ENCODE results near the gene SNTA1. TPM values are rescaled to one million over a fixed set of nuclear protein-coding genes. Genes with fewer than 3 reads are reported as not detected.

The SNTA1 gene
- 100 to 1,000 TPM; 198 to 320 (median 219) TPM for total RNA-seq

- in situ Hi-C loops (cut with MboI; ENCODE audit: low sequenced_read_pairs in 4 of 4) = no loop called here
- peak within 1 kb of the TSS; percentile 97 to 98 (median 98) for H3K27ac ChIP-seq
- H3K4me1 ChIP-seq = peaks cover 34 to 44% of the 10 kb centered on the region in 2 donors
- DNase-seq (peak; percentile 96 to 98), ATAC-seq (peak; percentile 70)
- TF ChIP-seq CTCF (IDR thresholded peaks at IDR 0.05 in 4 of 5, conservative IDR thresholded peaks at IDR 0.05 in 1 of 5) = peak in 1 of 5 experiments; percentile 4
- peak; percentile 94 to 95 for TF ChIP-seq POLR2A (IDR thresholded peaks at IDR 0.05)
- no peaks in the 10 kb centered on the region for H3K36me3 ChIP-seq
- no peaks in the 10 kb centered on the region for H3K9me3 ChIP-seq
- H3K4me3 ChIP-seq = peak within 1 kb of the TSS; percentile 71 to 98 (median 78)
- intact Hi-C loops (cut with DNase I; ENCODE audit: low total_unique reads) = loop anchor here (1.0 to 2.0 kb wide), 2 partner anchors 42 to 45 kb away; partner anchors contain the start of gene CDK5RAP1
- no peaks in the 10 kb centered on the region for H3K27me3 ChIP-seq
Observed at GRCh38 chr20:33443512-33444239, at the start of gene SNTA1. TSS of gene SNTA1 (minus strand) at chr20:33443763. CDS start at chr20:33443620, 143 bp downstream.

GRCh38 chr20:33490934-33491656 is 47.5 kb upstream of the SNTA1 start:
- Histone ChIP-seq H3K4me3 (peak overlapping the region; percentile 64 to 90 (median 89)), H3K36me3 (no peaks in the 10 kb centered on the region), H3K9me3 (no peaks in the 10 kb centered on the region), H3K27me3 (no peaks in the 10 kb centered on the region), H3K4me1 (peaks cover 12 to 13% of the 10 kb centered on the region in 2 donors), H3K27ac (peak overlapping the region; percentile 90 to 98 (median 96))
- no peak for DNase-seq
- in situ Hi-C loops (cut with MboI; ENCODE audit: low sequenced_read_pairs in 4 of 4) (no loop called here), intact Hi-C loops (cut with DNase I; ENCODE audit: low total_unique reads) (no loop called here)
- ATAC-seq = no peak
- TF ChIP-seq CTCF (IDR thresholded peaks at IDR 0.05 in 4 of 5, conservative IDR thresholded peaks at IDR 0.05 in 1 of 5) (no peak), POLR2A (IDR thresholded peaks at IDR 0.05) (no peak)

GRCh38 chr20:33490023-33490933 is 46.7 kb upstream of the SNTA1 start, which contains the start of gene CBFA2T2:
TSS of gene CBFA2T2 (plus strand) at chr20:33490096. CDS start at chr20:33490268, 172 bp downstream.
- TF ChIP-seq POLR2A (IDR thresholded peaks at IDR 0.05) (no peak), CTCF (IDR thresholded peaks at IDR 0.05 in 4 of 5, conservative IDR thresholded peaks at IDR 0.05 in 1 of 5) (peak in 1 of 5 experiments; percentile 21)
- H3K4me1 ChIP-seq = peaks cover 12 to 13% of the 10 kb centered on the region in 2 donors
- no peaks in the 10 kb centered on the region for H3K9me3 ChIP-seq
- intact Hi-C loops (cut with DNase I; ENCODE audit: low total_unique reads) = no loop called here
- H3K4me3 ChIP-seq = peak within 1 kb of the TSS; percentile 64 to 90 (median 89)
- ATAC-seq (peak; percentile 57 to 58), DNase-seq (peak in 1 of 2 donors; percentile 18)
- in situ Hi-C loops (cut with MboI; ENCODE audit: low sequenced_read_pairs in 4 of 4) = no loop called here
- H3K36me3 ChIP-seq = no peaks in the 10 kb centered on the region
- no peaks in the 10 kb centered on the region for H3K27me3 ChIP-seq
- H3K27ac ChIP-seq = peak within 1 kb of the TSS; percentile 96 to 98 (median 96)

GRCh38 chr20:33489495-33490022 is 46.0 kb upstream of the SNTA1 start:
- intact Hi-C loops (cut with DNase I; ENCODE audit: low total_unique reads) (loop anchor here (2.0 to 10.0 kb wide), 2 partner anchors 45 to 175 kb away; partner anchors contain the start of genes ACTL10 and C20orf144), in situ Hi-C loops (cut with MboI; ENCODE audit: low sequenced_read_pairs in 4 of 4) (no loop called here)
- H3K27ac ChIP-seq = peak overlapping the region; percentile 88 to 96 (median 96)

More at GRCh38 chr20:33489495-33490022, 46.0 kb upstream of the SNTA1 start:
- H3K9me3 ChIP-seq = no peaks in the 10 kb centered on the region
- peaks cover 12 to 13% of the 10 kb centered on the region in 2 donors for H3K4me1 ChIP-seq
- no peaks in the 10 kb centered on the region for H3K27me3 ChIP-seq
- DNase-seq (peak; percentile 99), ATAC-seq (peak; percentile 96)
- H3K4me3 ChIP-seq = peak overlapping the region; percentile 45 to 90 (median 56)
- peak; percentile 97 to 99 for TF ChIP-seq POLR2A (IDR thresholded peaks at IDR 0.05)
- no peak for TF ChIP-seq CTCF (IDR thresholded peaks at IDR 0.05 in 4 of 5, conservative IDR thresholded peaks at IDR 0.05 in 1 of 5)
- H3K36me3 ChIP-seq = no peaks in the 10 kb centered on the region
